A549 (cell line): Measurements from ENCODE around the gene IL3RA. TPM values are rescaled to one million over a fixed set of nuclear protein-coding genes. Genes with fewer than 3 reads are reported as not detected.
A peak's percentile ranks its signal among the peaks of the same experiment; 100 is the strongest.
"Not testable (repeated sequence)": the region's sequence is repeated elsewhere in the genome, so short reads cannot be mapped to it uniquely, and the experiment has no call there.

Experiments
- ATAC-seq, 2 experiments: fragments of 200-7000 bp in 1 of 2; fragments of >200 bp in 1 of 2; cut with Nextera tagmentation in 1 of 2; cut with Tn5 transposase in 1 of 2; 3 replicates each; pipeline versions ENCODE4 v1.8.0 to v1.9.1; 2018 to 2020; ENCODE audit warnings: mild to moderate bottlenecking in 1 of 2, moderate library complexity in 1 of 2
- CTCF ChIA-PET: fragments of 300-600 bp; sonication (Branson Sonifier 250); formaldehyde crosslinking; extraction: SDS; loops from one replicate; lab custom pipeline; 2021; ENCODE audit warnings: antibody characterized with exemption, inconsistent platforms; lab: Yijun Ruan, JAX
- POLR2A ChIA-PET: fragments of 350-600 bp; formaldehyde crosslinking; extraction: SDS; loops from one replicate; lab custom pipeline; 2021; ENCODE audit warnings: antibody characterized with exemption, inconsistent platforms; lab: Yijun Ruan, JAX
- DNase-seq, 2 experiments: peaks; one replicate each; pipeline versions ENCODE4 v3.0.0 to v3.0.0-alpha.2; 2011 to 2016; ENCODE audit warnings: low read depth in 1 of 2, low spot score in 1 of 2
- FAIRE-seq: peaks from 2 replicates; lab custom pipeline; 2011; peaks lifted over from hg19 to GRCh38; lab: Jason Lieb, UNC
- H3K27ac ChIP-seq, 2 experiments: fragments of >200 bp; sonication (Bioruptor Twin); formaldehyde crosslinking; 3 replicates each; pipeline ENCODE4 v1.5.1; 2016 to 2017
- H3K4me1 ChIP-seq: fragments of >200 bp; sonication (Bioruptor Twin); formaldehyde crosslinking; 3 replicates; pipeline ENCODE4 v1.6.1; 2016
- H3K4me2 ChIP-seq: fragments of >200 bp; sonication (Bioruptor Twin); formaldehyde crosslinking; 3 replicates; pipeline ENCODE4 v1.6.1; 2016
- H3K4me3 ChIP-seq: fragments of >200 bp; sonication (Bioruptor Twin); formaldehyde crosslinking; 3 replicates; pipeline ENCODE4 v1.5.1; 2016
- H3K9me3 ChIP-seq: fragments of >200 bp; sonication (Bioruptor Twin); formaldehyde crosslinking; 3 replicates; pipeline ENCODE4 v1.6.1; 2016
- CEBPB ChIP-seq, 2 experiments: fragments of >200 bp in 1 of 2; sonication (Bioruptor Twin) in 1 of 2; formaldehyde crosslinking in 1 of 2; IDR thresholded peaks; 2 replicates each; pipeline ENCODE4 v1.6.1; 2012 to 2016
- EP300 ChIP-seq, 2 experiments: fragments of >200 bp; sonication (Bioruptor Twin); formaldehyde crosslinking; IDR thresholded peaks; 2 replicates in 1 of 2; 3 replicates in 1 of 2; pipeline ENCODE4 v1.6.1; 2016 to 2017
- FOXS1 ChIP-seq: fragments of 250-450 bp; sonication (Bioruptor Pico); IDR thresholded peaks from 2 replicates; pipeline ENCODE4 v1.5.0; 2020; ENCODE audit warnings: mild to moderate bottlenecking, moderate library complexity
- HDAC2 ChIP-seq: fragments of 200-600 bp; sonication (generic); IDR thresholded peaks from 2 replicates; pipeline ENCODE4 v1.6.1; 2016
- HOXA7 ChIP-seq: fragments of 250-450 bp; sonication (Bioruptor Pico); IDR thresholded peaks from 2 replicates; pipeline ENCODE4 v1.5.0; 2020; ENCODE audit warnings: mild to moderate bottlenecking, moderate library complexity
- KDM1A ChIP-seq: fragments of 200-600 bp; sonication (generic); IDR thresholded peaks from 2 replicates; pipeline ENCODE4 v1.6.1; 2016; ENCODE audit warnings: low read depth, mild to moderate bottlenecking
- KDM5A ChIP-seq: fragments of 200-600 bp; sonication (generic); IDR thresholded peaks from 2 replicates; pipeline ENCODE4 v1.6.1; 2016; ENCODE audit warnings: antibody characterized with exemption, mild to moderate bottlenecking
- MAZ ChIP-seq: fragments of 150-350 bp; IDR thresholded peaks from 2 replicates; pipeline ENCODE4 v1.6.1; 2014; ENCODE audit warnings: antibody characterized with exemption, low read depth, low read length, borderline replicate concordance
- MYC ChIP-seq: IDR thresholded peaks from 2 replicates; pipeline ENCODE4 v1.6.1; 2012; ENCODE audit warnings: mild to moderate bottlenecking, inconsistent platforms, low read length, improper control_type of control experiment, borderline replicate concordance
- NFE2L2 ChIP-seq: fragments of 150-350 bp; conservative IDR thresholded peaks from 2 replicates; pipeline ENCODE4 v1.6.1; 2014; ENCODE audit warnings: low read length
- PHF8 ChIP-seq: fragments of 200-600 bp; sonication (generic); IDR thresholded peaks from 2 replicates; pipeline ENCODE4 v1.6.1; 2016; ENCODE audit warnings: low read depth, mild to moderate bottlenecking, antibody characterized with exemption, moderate library complexity, borderline replicate concordance
- POLR2A ChIP-seq: IDR thresholded peaks from 2 replicates; pipeline ENCODE4 v1.6.1; 2012; ENCODE audit warnings: mild to moderate bottlenecking, low read length
- POLR2AphosphoS2 ChIP-seq: conservative IDR thresholded peaks from 2 replicates; pipeline ENCODE4 v1.6.1; 2012; ENCODE audit warnings: low read length, improper control_type of control experiment, inconsistent platforms
- RAD21 ChIP-seq, 2 experiments: fragments of >200 bp in 1 of 2; sonication (Bioruptor Twin) in 1 of 2; formaldehyde crosslinking in 1 of 2; IDR thresholded peaks in 1 of 2; conservative IDR thresholded peaks in 1 of 2; 2 replicates in 1 of 2; 3 replicates in 1 of 2; pipeline ENCODE4 v1.6.1; 2012 to 2018; ENCODE audit warnings: inconsistent platforms in 1 of 2
- RFX5 ChIP-seq: fragments of 450-650 bp; IDR thresholded peaks from 2 replicates; pipeline ENCODE4 v1.7.1; 2014; ENCODE audit warnings: antibody characterized with exemption, mild to moderate bottlenecking, moderate library complexity
- SMC3 ChIP-seq: fragments of >200 bp; sonication (Bioruptor Twin); formaldehyde crosslinking; IDR thresholded peaks from 3 replicates; pipeline ENCODE4 v1.6.1; 2018; ENCODE audit warnings: inconsistent platforms
- ZFP36 ChIP-seq: fragments of 450-650 bp; IDR thresholded peaks from 2 replicates; pipeline ENCODE4 v1.6.1; 2014; ENCODE audit warnings: borderline replicate concordance; ENCODE audit not compliant: partially characterized antibody
- ZNF302 ChIP-seq: fragments of 250-450 bp; sonication (Bioruptor Pico); IDR thresholded peaks from 2 replicates; pipeline ENCODE4 v1.9.0; 2021; ENCODE audit warnings: inconsistent platforms, mild to moderate bottlenecking, moderate library complexity
- WGBS: methylation state at CpG from one replicate; pipeline ENCODE4 v1.1.6; 2017; ENCODE audit errors: missing lambda C conversion rate; 5-methylcytosine and 5-hydroxymethylcytosine counted together
- polyA plus RNA-seq, 4 experiments: library from polyadenylated mRNA; depleted of rRNA in 3 of 4; stranded (reverse); fragments of >200 nt; fragmentation: RNase III in 1 of 4; extraction: RNeasy Plus Mini Kit Qiagen cat#74134 plus additional on column Dnase treatment in 1 of 4; gene quantifications; 2 replicates in 3 of 4; 3 replicates in 1 of 4; pipeline ENCODE4 v1.2.3, GENCODE V29; 2011 to 2017
- TF ChIP-seq, protein P1 (sequence below): IDR thresholded peaks from 2 replicates; pipeline ENCODE4 v1.6.1; 2012
- TF ChIP-seq, protein P2 (sequence below): fragments of >200 bp; sonication (Bioruptor Twin); formaldehyde crosslinking; IDR thresholded peaks from 3 replicates; pipeline ENCODE4 v1.5.1; 2016
- TF ChIP-seq, protein P3 (sequence below): fragments of 250-450 bp; sonication (Bioruptor Pico); IDR thresholded peaks from 2 replicates; pipeline ENCODE4 v1.5.0; 2021; ENCODE audit warnings: mild to moderate bottlenecking, moderate library complexity, borderline replicate concordance

IL3RA gene
- polyA plus RNA-seq, 2 of the 4 experiments (the other 2 are of a cell fraction): 0.31 TPM; not detected in 1

DNA sequence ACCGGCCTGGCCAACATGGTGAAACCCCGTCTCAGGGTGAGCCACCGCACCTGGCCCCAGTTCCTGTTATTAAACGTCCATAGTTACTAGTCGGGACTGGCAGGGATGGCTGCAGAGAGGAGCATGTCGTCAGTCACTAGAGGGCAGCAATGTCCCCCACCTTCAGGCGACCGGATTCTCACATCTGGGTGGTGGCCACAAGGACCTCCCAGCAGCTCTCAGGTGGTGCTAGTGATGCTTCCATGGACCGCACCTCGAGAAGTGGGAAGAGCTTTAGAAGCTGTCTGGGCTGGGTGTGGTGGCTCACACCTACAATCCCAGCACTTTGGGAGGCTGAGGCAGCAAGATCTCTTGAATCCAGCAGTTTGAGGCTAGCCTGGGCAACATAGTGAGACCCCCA lies 13.3 kb upstream of the IL3RA start (continued):
- no peak for TF ChIP-seq HDAC2
- no peak for TF ChIP-seq ZNF302 (CRISPR knock-in tag)
- TF ChIP-seq, protein P1, sequence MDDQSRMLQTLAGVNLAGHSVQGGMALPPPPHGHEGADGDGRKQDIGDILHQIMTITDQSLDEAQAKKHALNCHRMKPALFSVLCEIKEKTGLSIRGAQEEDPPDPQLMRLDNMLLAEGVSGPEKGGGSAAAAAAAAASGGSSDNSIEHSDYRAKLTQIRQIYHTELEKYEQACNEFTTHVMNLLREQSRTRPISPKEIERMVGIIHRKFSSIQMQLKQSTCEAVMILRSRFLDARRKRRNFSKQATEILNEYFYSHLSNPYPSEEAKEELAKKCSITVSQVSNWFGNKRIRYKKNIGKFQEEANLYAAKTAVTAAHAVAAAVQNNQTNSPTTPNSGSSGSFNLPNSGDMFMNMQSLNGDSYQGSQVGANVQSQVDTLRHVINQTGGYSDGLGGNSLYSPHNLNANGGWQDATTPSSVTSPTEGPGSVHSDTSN: no peak
- no peak for TF ChIP-seq FOXS1 (CRISPR knock-in tag)
- peak; percentile 56 to 65 for TF ChIP-seq RAD21 (conservative IDR thresholded peaks at IDR 0.05 in 1 of 2, IDR thresholded peaks at IDR 0.05 in 1 of 2)
- TF ChIP-seq RFX5: no peak
- no peak for TF ChIP-seq POLR2A
- TF ChIP-seq CEBPB (IDR thresholded peaks at IDR 0.05): no peak
- no peak for TF ChIP-seq EP300 (IDR thresholded peaks at IDR 0.05)

DNA sequence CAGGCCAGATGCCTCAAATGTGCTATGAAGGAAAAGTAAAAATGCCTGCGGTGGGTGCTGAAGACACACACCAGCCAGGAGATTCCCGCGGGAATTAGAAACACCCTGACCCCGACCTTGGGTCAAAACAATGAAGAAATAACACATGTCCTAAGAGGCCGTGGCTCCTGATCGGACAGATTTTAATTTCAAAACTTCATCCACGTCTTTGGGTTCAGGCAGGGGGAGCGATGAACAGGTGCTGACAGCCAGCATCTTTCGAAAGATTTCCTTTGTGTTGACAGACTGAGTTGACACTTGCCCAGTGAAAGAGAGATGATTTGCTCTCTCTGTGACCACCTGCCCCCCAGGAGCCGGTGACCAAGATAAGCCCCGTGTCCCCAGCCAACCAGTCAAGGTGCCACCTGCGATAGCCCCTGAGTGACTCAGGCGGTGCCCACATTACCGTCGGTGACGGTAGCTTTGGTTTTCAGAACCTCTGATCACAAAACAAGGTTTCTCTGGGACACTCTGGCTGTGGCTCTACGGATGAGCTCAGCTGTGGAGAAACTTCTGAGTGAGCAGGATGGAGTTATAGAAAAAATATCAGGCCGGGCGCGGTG lies 11.0 kb upstream of the IL3RA start:
- ChIA-PET CTCF (no interaction called here), POLR2A (no interaction called here)
- H3K9me3 ChIP-seq: no peaks in the 10 kb centered on the region
- no peak for FAIRE-seq
- TF ChIP-seq HOXA7 (CRISPR knock-in tag) (no peak), CEBPB (IDR thresholded peaks at IDR 0.05) (0 out of 4 replicates have a peak, but pooled peaks of 1 of the 2 experiments have one; percentile 14)
- TF ChIP-seq, all 56 proteins: peak for 1
- 39% methylated on average over 20 of the region's 20 CpGs for WGBS
- ATAC-seq (peak; percentile 9 to 32; a peak in 1 of 6 replicates), DNase-seq (no peak)
- H3K27ac ChIP-seq: no peak overlapping the region
- peak overlapping the region; percentile 69 for H3K4me2 ChIP-seq
- no peak overlapping the region for H3K4me3 ChIP-seq
- peaks cover 3% of the 10 kb centered on the region; the same call in 2 of the 3 replicates for H3K4me1 ChIP-seq

DNA sequence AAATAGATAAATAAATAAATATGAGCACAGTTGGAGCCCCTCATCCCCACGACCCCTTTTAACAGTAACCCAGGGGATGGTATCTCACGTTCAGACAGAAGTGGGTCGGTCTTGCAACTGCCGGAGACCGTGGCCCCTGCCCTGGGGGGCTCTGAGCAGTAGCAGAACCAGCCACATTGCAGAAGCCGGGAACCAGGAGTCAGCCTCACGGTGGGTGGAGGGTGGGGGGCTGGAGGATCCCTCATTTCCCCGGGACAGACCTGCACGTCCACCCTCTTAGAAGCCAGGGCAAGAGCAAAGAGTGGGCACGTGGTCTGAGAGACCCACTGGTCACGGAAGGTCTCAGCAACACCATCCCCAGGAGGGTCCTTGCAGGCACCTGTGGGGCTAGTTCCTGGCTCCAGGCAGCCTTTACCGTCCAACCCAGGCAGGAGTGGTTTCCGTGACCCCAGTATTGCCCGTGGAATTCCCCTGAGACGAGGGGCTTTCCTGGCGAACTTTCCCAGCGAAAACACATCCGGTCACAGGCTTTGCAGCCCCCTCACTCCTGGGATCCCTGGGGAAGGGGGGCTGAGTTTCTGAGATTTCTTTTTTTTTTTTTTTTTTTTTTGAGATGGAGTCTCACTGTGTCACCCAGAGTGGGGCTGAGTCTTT lies 8.8 kb upstream of the IL3RA start:
- 44% methylated on average over 18 of the region's 18 CpGs for WGBS
- TF ChIP-seq ZFP36: no peak

DNA sequence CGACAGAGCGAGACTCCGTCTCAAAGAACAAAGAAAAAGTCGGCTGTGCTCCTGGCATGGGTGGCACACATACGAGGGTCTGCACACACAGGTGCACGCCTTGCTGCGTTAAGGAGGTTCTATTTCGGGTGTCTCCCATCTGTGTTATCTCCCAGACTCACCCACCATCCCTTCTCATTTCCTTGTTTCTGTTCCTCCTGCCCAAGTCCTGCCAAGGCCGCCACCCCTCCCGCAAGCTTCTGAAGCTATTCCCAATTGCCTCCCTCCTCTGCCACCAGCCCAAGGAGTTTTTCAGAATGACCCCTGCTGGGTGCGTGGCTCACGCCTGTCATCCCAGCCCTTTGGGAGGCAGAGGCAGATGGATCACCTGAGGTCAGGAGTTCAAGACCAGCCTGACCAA lies 6.0 kb upstream of the IL3RA start:
- POLR2A ChIA-PET: no interaction called here
- ATAC-seq: no peak

More for the DNA sequence above, 8.8 kb upstream of the IL3RA start:
- Histone ChIP-seq H3K4me3 (no peak overlapping the region), H3K4me2 (0 out of 3 replicates have a peak overlapping the region, but pooled peaks have one; percentile 19), H3K4me1 (peaks cover 3% of the 10 kb centered on the region; the same call in 2 of the 3 replicates), H3K9me3 (no peaks in the 10 kb centered on the region), H3K27ac (no peak overlapping the region)
- POLR2A ChIA-PET: no interaction called here
- FAIRE-seq: no peak
- DNase-seq: no peak
- peak in 1 of 2 experiments; percentile 10; a peak in 2 of 6 replicates for ATAC-seq
- CTCF ChIA-PET: no interaction called here

DNA sequence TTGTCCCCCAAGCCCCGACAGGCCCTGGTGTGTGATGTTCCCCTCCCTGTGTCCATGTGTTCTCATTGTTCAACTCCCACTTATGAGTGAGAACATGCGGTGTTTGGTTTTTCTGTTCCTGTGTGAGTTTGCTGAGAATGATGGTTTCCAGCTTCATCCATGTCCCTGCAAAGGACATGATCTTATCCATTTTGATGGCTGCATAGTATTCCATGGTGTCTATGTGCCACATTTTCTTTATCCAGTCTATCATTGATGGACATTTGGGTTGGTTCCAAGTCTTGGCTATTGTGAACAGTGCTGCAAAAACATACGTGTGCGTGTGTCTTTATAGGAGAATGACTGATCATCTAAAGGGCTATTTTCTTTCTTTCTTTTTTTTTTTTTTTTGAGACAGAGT lies 4.2 kb upstream of the IL3RA start:
- H3K4me2 ChIP-seq, DNase-seq, H3K9me3 ChIP-seq, H3K4me3 ChIP-seq, ATAC-seq, H3K27ac ChIP-seq, FAIRE-seq, H3K4me1 ChIP-seq, CTCF ChIA-PET, POLR2A ChIA-PET: not testable (repeated sequence)
- 69% methylated on average over 4 of the region's 4 CpGs for WGBS

More for the DNA sequence above, 6.0 kb upstream of the IL3RA start:
- no peak overlapping the region for H3K4me2 ChIP-seq
- no peak overlapping the region for H3K27ac ChIP-seq
- no peak for FAIRE-seq
- TF ChIP-seq PHF8 (no peak), SMC3 (no peak), KDM1A (no peak), POLR2AphosphoS2 (no peak), FOXS1 (CRISPR knock-in tag) (no peak), RFX5 (no peak), MYC (no peak), POLR2A (no peak), KDM5A (no peak), NFE2L2 (no peak), MAZ (no peak)
- TF ChIP-seq, protein P2, sequence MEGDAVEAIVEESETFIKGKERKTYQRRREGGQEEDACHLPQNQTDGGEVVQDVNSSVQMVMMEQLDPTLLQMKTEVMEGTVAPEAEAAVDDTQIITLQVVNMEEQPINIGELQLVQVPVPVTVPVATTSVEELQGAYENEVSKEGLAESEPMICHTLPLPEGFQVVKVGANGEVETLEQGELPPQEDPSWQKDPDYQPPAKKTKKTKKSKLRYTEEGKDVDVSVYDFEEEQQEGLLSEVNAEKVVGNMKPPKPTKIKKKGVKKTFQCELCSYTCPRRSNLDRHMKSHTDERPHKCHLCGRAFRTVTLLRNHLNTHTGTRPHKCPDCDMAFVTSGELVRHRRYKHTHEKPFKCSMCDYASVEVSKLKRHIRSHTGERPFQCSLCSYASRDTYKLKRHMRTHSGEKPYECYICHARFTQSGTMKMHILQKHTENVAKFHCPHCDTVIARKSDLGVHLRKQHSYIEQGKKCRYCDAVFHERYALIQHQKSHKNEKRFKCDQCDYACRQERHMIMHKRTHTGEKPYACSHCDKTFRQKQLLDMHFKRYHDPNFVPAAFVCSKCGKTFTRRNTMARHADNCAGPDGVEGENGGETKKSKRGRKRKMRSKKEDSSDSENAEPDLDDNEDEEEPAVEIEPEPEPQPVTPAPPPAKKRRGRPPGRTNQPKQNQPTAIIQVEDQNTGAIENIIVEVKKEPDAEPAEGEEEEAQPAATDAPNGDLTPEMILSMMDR: no peak
- TF ChIP-seq, protein P3, sequence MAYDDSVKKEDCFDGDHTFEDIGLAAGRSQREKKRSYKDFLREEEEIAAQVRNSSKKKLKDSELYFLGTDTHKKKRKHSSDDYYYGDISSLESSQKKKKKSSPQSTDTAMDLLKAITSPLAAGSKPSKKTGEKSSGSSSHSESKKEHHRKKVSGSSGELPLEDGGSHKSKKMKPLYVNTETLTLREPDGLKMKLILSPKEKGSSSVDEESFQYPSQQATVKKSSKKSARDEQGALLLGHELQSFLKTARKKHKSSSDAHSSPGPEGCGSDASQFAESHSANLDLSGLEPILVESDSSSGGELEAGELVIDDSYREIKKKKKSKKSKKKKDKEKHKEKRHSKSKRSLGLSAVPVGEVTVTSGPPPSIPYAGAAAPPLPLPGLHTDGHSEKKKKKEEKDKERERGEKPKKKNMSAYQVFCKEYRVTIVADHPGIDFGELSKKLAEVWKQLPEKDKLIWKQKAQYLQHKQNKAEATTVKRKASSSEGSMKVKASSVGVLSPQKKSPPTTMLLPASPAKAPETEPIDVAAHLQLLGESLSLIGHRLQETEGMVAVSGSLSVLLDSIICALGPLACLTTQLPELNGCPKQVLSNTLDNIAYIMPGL (CRISPR knock-in tag): no peak
- WGBS: 74% methylated on average over 12 of the region's 12 CpGs
- peaks cover 1% of the 10 kb centered on the region; the same call in 2 of the 3 replicates for H3K4me1 ChIP-seq
- H3K4me3 ChIP-seq: no peak overlapping the region
- no peaks in the 10 kb centered on the region for H3K9me3 ChIP-seq
- CTCF ChIA-PET: no interaction called here
- no peak for DNase-seq
